Non-pigmented ciliary epithelial cell (primary cell): Measurements from ENCODE around the gene BBLN.
A peak's percentile ranks its signal among the peaks of the same experiment; 100 is the strongest.
"Not testable (repeated sequence)": the region's sequence is repeated elsewhere in the genome, so short reads cannot be mapped to it uniquely, and the experiment has no call there.

Experiments
- DNase-seq: peaks from one replicate; pipeline ENCODE4 v3.0.0-alpha.2; 2010; ENCODE audit warnings: low read depth

Gene BBLN, protein sequence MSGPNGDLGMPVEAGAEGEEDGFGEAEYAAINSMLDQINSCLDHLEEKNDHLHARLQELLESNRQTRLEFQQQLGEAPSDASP

DNA sequence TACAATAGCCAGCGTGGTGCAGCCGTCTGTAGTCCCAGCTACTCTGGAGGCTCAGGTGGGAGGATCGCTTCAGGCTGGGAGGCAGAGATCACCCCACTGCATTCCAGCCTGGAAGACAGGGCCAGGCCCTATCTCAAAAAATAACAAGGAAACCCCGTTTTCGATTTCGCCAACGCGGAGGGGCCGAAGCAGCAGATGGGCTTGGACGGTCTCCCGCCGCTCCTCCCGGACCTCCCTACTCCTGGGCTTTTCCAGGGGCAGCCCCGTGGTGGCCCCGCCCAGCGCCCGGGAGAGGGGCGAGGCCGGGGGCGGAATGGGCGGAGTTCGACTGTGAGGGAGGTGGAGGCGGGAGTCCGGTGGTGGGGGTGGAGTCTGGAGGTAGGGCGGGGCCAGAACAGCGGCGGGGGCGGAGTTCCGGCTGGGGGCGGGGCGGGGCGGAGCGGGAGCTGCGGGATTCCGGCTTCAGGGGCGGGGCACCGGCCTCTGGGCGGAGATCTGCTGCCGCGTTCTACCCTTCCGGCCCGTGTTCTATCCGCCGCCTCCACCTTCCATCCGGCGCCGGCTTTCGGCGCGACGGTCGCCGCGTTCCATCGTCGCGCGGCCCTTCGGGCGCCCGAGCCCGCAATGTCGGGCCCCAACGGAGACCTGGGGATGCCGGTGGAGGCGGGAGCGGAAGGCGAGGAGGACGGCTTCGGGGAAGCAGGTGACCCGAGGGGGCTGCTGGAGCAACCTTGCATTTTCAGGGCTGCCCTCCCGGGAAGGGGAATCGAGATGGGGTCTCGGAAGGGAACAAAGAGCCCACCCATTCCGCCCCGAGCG is at the start of gene BBLN:
TSS of gene BBLN (plus strand) at position 482 of the 819 bp plus-strand sequence. CDS start at position 625, 143 bp downstream.
- peak; percentile 36 for DNase-seq

DNA sequence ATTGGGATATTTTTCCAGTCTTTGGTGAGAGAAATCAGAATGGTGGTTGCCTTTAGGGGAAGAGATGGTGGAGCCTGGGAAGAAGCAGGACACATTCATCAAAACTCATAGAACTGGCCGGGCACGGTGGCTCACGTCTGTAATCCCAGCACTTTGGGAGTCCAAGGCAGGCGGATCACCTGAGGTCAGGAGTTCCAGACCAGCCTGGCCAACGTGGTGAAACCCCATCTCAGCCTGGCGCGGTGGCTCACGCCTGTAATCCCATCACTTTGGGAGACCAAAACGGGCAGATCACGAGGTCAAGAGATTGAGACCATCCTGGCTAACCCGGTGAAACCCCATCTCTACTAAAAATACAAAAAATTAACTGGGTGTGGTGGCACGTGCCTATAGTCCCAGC is 48.3 kb upstream of the BBLN start:
- DNase-seq, result not testable (repeated sequence)

DNA sequence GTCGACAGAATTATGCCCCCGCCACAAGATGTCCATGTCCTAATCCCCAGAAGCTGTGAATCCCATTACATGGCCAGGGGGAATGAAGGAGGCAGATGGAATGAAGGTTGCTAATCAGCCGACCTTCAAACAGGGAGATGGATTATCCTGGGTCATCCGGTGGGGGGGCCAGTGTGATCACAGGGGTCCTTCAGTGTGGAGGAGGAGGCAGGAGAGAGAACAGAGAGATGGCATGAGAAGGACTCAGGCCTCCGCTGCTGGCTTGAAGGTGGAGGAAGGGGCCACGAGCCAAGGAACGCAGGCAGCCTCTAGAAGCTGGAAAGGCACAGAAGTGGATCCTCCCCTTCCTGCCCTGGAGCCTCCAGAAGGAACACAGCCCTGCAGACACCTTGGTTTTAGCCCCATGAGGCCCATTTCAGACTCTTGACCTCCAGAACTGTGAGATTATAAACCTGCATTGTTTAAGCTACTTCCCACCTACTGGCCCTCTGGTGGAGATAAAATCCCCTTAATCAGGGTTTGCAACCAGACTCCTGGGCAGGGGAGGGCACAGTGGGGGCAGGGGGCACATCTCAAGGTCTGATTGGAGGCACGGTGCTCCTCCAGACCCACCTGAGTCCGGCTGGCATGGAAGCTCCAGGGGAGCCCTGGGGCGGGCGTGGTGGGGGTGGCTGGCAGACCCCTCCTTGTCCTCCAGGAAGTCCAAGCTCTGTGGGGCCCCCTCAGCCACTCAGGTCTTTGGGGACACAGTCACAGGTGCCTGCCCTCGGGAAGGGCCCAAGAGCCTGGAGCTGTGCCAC is 46.3 kb upstream of the BBLN start:
- DNase-seq, result no peak

DNA sequence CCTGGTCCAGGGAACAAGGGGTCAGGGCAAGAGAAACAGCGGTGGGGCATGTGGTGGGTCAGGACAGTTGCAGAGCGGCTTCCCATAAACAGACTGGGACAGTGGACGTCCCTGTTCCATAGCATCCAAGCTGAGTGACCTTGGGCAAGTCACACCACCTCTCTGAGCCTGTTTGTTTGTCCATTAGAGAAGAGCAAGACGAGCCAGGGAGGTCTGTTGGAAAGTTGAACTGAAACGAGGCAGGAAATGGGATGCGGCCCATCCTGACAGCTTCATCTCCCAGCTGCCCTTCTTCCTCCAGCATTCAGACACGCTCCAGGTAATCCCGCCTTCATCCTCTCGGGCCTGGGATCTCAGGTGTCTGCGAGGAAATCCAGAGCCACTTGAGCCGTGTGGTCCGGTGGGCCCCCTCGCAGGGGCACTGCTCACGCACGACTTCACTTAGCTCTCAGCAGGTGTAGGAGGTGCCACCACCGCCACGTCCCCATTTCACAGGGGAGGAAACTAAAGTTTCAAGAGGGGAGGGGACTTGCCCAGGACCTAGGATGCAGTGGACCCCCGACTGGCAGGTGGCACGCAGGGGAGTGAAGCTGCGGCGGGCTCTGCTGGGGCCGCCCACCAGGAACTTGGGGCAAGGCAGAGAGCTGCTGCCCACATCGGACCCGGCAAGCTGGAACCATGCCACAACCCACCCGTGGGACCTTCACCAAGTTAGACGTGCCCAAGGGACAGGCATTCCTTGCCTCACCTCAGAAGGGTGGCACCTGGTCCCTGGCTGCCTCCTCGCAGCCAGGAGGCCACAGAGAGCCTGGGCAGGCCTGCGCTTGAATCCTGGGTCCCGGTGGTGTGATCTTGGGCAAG is 45.5 kb upstream of the BBLN start:
- DNase-seq, result no peak

DNA sequence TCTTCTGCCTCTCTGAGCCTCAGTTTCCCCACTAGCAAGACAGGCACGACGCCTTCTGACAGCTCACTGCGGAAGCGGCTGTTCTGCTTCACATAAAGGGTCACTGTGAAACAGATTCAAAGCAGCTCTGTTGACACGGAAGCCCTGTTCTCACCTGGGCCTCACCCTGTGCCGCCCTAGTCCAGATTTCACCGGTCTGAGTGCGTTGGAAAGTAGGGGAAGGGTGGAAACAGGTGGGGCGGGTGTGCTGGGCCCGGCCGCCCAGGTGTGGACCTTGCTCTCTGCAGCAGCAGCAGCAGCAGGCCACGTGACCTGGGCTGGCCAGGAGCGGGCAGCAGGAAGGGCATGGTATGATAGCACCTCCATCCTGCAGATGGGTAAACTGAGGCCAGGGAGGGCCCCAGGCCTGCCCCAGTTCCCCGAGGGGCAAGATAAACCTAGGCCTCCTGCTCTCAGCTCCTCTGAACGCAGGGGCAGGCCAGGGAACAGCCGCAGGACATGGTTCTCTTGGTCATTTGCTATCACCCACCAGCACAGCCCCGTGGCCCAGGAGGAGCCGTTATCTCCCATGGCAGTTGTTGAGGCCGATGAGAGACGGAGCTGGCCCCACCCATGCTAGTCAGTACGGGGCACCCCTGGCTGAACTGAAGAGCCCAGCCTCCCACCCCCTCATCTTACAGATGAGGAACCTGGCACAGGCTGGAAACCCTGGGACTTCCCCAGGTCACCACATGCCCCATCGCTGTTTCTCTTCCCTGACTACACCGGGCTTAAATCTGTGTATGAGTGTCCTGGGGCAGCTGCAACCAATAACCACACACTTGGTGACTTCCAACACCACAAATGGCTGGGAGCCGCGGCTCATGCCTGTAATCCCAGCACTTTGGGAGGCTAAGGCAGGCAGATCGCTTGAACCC is 44.6 kb upstream of the BBLN start:
- no peak for DNase-seq

DNA sequence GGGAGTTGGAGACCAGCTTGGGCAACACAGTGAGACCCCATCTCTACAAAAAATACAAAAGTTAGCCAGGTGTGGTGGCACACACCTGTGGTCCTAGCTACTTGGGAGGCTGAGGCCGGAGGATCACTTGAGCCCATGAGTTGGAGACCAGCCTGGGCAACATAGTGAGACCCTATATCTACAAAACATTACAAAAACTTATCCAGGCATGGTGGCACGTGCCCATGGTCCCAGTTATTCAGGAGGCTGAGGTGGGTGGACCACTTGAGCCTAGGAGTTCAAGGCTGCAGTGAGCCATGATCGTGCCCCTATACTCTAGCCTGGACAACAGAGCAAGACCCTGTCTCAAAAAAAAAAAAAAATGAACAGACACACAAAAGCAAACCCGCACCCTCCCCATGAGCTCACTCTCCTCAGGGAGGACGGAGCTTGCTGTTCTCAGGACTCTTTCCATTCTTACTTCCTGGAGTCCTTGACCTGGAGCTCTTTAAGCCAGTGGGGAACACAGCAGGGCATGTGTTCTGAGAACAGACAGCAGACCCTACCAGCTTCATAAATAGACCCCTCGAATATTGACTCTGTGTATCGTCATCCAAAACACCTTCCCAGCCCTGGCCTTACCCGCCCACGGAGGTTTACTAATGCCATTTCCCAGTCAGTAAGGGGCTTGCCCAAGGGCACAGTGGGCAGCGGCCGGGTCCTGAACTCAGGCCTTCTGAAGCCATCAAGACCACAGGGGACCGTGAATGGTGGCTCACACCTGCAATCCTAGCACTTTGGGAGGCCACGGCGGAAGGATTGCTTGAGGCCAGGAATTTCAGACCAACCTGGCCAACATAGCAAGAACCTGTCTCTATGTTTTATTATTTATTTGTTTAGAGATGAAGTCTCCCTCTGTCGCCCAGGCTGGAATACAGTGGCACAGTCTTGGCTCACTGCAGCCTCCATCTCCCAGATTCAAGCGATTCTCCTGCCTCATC is 43.7 kb upstream of the BBLN start:
- DNase-seq, result no peak

DNA sequence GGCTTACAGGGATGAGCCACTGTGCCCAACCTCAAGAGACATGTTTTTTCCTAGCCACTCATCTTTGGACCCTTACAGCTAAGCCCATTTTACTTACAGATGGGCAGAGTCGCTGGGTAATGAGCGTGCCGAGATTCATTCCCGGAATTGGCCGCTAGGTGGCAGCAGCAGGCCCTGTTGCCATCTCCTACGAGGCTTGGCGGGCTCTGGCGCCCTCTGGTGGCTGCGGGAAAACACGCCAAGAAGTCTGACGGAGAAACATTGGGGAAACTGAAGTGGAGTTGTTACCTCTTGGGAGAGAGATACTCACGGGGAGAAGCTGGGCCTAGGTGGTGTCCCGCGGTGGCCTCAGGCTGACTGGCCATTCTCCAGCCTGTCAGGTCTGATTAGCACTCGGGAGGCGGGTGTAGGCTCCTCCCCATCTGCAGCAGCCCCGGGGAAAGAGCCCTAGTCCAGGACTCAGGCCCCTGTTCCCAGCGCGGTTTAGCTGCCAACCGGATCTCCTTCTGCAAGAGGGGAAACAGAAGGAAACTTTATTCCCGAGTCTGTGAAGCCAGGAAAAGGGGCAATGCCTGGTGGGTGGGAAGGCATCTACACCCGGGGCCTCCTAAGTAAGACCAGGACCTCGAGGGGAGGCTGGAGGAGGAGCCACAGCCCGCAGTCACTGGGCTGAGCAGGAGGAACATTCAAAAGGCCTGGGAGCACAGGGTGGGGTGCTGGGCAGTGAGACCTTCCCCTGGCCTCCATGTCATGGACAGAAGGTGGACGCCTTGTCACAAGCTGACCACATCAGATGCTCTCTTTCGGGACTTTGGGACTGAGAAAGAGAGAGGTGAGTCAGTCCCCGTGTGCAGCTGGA is 42.2 kb upstream of the BBLN start:
- no peak for DNase-seq

DNA sequence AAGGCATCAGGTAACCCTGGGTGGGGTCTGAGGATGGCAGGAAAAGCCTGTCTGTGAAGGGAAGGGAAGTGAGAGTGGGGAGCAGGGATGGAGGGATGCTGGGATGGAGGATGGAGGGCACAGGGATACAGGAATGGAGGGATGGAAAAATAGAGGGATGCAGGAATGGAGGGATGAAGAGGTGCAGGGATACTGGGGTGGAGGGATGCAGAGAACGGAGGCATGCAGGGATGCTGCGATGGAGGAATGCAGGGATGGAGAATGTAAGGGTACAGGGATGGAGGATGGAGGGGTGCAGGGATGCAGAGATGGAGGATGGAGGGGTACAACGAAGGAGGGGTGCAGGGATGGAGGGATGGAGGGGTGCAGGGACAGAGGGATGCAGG is 41.6 kb upstream of the BBLN start:
- no peak for DNase-seq

DNA sequence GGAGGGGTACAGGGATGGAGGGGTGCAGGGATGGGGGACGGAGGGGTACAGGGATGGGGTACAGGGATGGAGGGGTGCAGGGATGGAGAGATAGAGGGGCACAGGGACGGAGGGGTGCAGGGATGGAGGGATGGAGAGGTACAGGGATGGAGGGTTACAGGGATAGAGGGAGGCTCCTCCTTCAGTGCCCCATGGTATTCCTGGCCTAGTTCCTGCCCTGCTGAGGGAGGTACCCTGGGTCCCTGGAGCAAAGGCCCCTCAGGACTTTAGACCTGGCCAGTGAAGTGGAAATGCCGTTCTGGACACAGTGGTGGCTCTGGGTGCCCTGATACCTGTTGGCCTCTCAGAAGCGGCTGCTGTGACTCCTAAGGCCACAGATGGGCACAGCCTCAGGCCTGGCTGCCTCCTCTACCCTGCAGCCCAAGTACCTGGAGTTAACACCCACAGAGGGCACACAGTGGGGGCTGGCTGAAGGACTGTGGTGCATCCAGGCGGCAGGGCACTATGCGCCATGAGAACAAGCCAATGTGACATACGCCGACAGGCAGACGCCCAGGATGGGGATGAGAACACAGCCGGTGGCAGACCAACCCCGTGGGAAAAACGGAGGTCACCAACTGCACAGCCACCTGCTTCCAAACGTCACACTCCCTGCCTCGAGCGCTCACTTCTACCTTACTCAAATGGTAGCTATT is 40.9 kb upstream of the BBLN start:
- DNase-seq, result no peak

DNA sequence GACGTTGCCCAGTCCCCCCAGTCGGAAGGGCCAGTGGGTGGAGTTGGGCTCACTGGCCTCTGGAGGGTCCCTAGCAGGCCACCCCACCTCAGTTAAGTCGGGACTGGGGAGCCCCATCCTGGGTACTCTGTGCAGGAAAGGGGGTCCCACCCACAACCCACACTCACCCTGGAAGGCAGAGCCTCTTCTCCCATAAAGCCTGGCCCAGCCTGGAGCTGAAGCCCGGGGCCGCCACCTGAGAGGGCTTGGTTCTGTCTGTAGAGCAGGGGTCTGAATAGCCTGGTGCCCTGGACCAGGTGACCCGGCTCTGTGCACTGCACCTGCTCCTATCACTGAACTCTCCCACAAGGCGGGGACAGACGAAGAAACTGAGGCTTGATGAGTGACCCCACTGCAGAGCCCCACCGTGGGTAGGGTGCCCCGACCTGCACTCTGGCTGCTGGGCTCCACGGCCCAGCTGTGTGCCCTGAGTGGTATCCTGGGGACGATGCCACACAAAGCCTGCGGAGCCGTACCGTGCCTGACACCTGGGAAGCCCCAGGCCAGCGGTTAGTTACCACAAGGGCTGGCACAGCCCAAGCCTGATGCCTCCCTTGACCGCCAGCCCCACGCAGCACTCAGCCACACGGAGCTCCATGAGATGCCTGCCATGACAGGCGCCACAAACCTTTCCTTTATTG is 39.9 kb upstream of the BBLN start:
- DNase-seq, result no peak

DNA sequence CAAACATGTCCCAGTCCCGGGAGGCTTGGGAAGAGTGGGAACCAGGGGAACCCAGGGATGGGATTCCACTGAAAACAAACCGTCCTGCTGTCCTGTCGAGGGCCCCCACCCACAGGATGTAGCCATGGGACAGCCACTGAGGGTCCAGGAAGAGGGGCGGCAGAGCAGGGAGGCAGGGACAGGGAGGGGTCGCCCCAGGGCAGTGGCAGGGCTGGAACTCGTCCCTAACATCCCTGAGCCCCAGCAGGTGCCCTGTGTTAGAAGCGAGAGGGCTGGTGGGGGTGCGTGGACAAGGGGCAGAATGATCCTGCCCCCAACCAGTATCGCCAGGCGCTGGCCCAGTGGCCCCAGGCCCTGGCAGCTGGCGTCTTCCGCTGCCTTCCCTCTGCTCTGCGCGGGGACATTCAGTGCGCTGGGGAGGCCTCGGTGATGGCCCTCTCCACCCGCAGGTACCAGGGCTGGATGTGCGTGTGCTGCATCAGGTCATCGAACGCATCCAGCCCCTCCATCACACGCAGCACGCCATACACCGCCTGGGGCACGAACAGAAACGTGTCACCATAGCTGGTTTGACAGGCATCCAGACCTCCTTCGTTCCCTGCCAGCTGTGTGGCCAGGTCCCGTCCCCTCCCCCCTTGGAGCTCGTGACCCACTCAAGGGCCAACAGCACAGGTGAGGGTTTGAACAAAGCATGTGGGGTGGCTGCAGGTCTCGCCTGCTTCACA is 39.2 kb upstream of the BBLN start:
- DNase-seq, result no peak

DNA sequence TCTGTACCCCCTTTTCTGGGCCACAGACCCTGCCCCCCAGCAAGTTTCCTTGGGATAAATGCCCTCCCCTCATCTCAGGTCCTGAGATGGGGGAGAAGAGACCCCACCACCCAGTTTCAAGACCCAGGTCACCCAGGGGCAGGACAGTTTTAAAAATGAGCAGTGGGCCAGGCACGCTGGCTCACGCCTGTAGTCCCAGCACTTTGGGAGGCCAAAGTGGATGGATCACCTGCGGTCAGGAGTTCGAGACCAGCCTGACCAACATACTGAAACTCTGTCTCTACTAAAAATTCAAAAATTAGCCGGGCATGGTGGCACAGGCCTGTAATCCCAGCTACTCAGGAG is 38.6 kb upstream of the BBLN start:
- no peak for DNase-seq

DNA sequence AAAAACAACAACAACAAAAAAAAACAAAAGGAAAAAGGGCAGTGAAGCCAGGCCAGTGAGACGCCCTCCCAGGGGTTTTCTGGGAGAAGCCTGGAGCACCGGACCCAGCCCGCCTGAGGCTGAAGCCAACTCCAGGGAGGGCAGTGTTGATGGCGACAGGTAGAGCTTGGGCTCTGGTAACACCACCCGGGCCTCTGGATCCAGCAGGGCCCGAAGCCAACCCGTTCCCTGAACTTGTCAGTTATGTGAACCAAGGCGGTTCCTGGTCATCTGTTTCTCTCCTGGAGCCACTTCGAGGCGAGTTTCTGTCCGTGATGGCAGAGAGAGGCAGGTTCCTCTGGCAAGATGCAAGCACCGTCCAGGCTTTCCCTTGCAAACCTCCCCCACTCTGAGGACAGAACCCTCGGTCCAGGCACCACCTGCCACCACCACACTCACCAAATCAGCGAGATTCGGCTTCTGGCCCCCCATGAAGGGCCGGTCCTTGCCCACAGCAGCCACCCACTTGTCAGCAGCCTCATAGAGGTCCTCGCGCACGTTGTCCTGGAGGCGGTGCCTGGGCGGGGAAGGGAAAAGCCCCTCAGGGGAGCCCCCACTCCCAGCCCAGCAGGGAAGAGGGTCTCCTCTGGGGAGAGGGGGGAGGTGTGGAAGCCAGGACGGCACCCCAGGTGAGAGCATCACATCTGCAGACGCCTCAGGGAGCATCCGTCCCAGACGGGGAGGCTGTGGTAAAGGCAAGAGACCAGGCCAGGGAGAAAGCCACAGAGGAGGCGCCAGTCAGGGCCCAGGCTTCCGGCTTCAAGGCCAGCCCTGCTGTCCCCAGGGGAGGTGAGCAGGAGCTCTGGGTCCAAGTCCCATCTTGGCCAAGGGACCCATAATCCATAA is 37.9 kb upstream of the BBLN start:
- no peak for DNase-seq

DNA sequence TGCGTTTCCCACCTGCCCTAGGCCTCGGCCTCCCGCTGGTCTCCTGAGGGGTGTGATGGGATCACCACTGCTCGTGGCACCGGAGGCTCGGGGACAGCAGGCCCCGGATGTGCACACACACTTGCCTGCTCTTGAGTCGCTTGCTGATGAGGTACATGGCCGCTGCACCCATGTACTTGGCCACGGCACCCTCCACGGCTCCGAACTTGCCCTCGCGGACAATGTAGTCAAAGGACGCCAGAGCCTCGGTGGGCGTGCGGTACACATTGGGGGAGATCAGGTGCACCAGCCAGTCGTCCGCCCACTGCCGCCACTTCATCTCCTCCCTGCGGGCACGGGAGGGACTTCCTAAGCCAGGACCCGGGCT is 37.3 kb upstream of the BBLN start:
- no peak for DNase-seq

DNA sequence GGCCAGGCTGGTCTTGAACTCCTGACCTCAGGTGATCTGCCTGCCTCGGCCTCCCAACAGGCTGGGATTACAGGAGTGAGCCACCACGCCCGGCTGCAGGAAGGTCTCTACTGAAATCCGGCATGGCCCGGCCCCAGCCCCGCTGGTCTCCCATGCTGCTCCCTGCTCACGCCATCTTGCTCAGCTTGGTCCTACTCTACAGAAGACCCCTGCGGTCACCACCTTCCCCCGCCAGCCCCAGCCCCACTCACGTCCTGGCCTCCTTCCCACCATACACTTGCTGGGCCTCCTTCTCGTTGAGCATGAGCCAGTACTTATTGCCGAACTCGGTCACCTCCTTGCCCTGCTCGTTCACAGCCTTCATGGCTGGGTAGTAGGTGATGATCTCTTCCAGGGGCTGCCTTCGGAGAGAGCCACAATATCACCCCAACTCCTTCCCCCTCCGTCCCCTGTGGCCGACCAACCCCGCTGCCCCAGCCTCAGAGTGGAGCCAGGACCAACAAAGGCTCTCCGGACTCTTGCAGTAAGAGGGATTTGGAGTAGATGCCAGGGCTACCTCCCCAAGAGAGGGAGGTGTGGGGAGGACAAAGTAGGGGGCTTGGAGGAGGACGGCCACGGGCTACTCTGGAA is 36.5 kb upstream of the BBLN start:
- DNase-seq, result no peak

DNA sequence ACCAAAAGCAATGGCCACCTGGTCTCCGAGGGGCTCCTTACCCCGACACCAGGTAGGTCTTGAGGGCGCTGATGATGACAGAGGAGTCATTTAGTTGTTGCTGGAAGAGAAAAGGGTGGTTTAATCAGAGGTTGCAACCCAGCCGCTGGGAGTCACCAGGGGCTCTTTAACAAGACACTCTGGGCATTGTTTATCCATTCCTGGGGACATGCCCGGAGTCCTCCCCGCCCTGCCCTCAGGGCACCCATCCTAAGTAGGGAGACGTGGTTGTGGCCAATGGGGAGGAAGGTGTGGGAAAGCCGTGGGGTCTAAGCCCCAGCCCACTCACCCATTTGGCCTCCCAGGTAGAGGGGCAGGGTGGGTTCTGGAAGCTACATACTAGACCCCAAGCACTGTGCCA is 35.6 kb upstream of the BBLN start:
- DNase-seq, result no peak
